ENCODE data around the gene TACC2.

GRCh38 chr10:122019414-122019975 lies 30.5 kb downstream of the TACC2 start:
- no peak for TF ChIP-seq TAF1 (IDR thresholded peaks at IDR 0.05; ENCODE audit: borderline replicate concordance, insufficient read depth, low read length)
- no peak for TF ChIP-seq SIN3A (IDR thresholded peaks at IDR 0.05; ENCODE audit: borderline replicate concordance, insufficient read depth, low read length)
- TF ChIP-seq POLR2AphosphoS5 (IDR thresholded peaks at IDR 0.05; ENCODE audit: low read depth, low read length): no peak

Measured in PFSK-1 (cell line).